Kidney epithelial cell (primary cell): ENCODE measurements around the gene LACRT. TPM values are rescaled to one million over a fixed set of nuclear protein-coding genes. Genes with fewer than 3 reads are reported as not detected.

Experiments
- DNase-seq: peaks from one replicate; pipeline ENCODE4 v3.0.0-alpha.2; 2010; ENCODE audit warnings: low read depth
- H3K27me3 ChIP-seq: 2 replicates; pipeline ENCODE4 v1.6.0; 2011; ENCODE audit warnings: low read length; ENCODE audit not compliant: control insufficient read depth, insufficient read depth
- H3K36me3 ChIP-seq: 2 replicates; pipeline ENCODE4 v1.5.1; 2011; ENCODE audit warnings: low read length; ENCODE audit not compliant: control insufficient read depth, insufficient read depth
- H3K4me3 ChIP-seq: 2 replicates; pipeline ENCODE4 v1.5.1; 2011; ENCODE audit warnings: low read depth, mild to moderate bottlenecking, control low read depth, low read length
- CTCF ChIP-seq: IDR thresholded peaks from 2 replicates; pipeline ENCODE4 v1.5.1; 2011; ENCODE audit warnings: mild to moderate bottlenecking, moderate library complexity, low read length, control low read depth, inconsistent platforms; ENCODE audit not compliant: insufficient read depth, poor library complexity, severe bottlenecking
- total RNA-seq: library from RNA; depleted of rRNA; stranded (reverse); fragments of >200 nt; gene quantifications from 2 replicates; pipeline ENCODE4 v1.2.3, GENCODE V29; 2015

LACRT gene
- total RNA-seq, 1 donor from 2014 or later = not detected

GRCh38 chr12:54658306-54659264 is 23.9 kb upstream of the LACRT start:
- Histone ChIP-seq H3K4me3 (no peak overlapping the region), H3K27me3 (no peaks in the 10 kb centered on the region), H3K36me3 (no peaks in the 10 kb centered on the region)
- peak; percentile 61 for TF ChIP-seq CTCF
- no peak for DNase-seq

GRCh38 chr12:54657105-54657607 is 22.5 kb upstream of the LACRT start:
- no peaks in the 10 kb centered on the region for H3K36me3 ChIP-seq
- H3K4me3 ChIP-seq = no peak overlapping the region
- DNase-seq = no peak
- no peaks in the 10 kb centered on the region for H3K27me3 ChIP-seq
- TF ChIP-seq CTCF = no peak

- TF ChIP-seq CTCF = no peak
- DNase-seq = no peak
- no peaks in the 10 kb centered on the region for H3K36me3 ChIP-seq
- H3K27me3 ChIP-seq = no peaks in the 10 kb centered on the region
- H3K4me3 ChIP-seq = no peak overlapping the region
Measured at GRCh38 chr12:54654926-54655325, 20.2 kb upstream of the LACRT start.

GRCh38 chr12:54653025-54653424 is 18.3 kb upstream of the LACRT start:
- no peak for TF ChIP-seq CTCF
- H3K27me3 ChIP-seq = no peaks in the 10 kb centered on the region

GRCh38 chr12:54650889-54651288 is 16.2 kb upstream of the LACRT start:
- DNase-seq = no peak
- H3K4me3 ChIP-seq = no peak overlapping the region
- TF ChIP-seq CTCF = no peak
- H3K36me3 ChIP-seq = no peaks in the 10 kb centered on the region
- no peaks in the 10 kb centered on the region for H3K27me3 ChIP-seq

More at GRCh38 chr12:54653025-54653424, 18.3 kb upstream of the LACRT start:
- no peak for DNase-seq
- Histone ChIP-seq H3K4me3 (no peak overlapping the region), H3K36me3 (no peaks in the 10 kb centered on the region)
